H1 (cell line): ENCODE measurements around the gene MYO15A. TPM values are rescaled to one million over a fixed set of nuclear protein-coding genes. Genes with fewer than 3 reads are reported as not detected.

ENCODE experiments used
- TCF12 ChIP-seq: IDR thresholded peaks from 2 replicates; pipeline ENCODE4 v1.6.1; 2011; ENCODE audit warnings: low read depth, mild to moderate bottlenecking, low read length
- polyA plus RNA-seq, 7 experiments: library from polyadenylated mRNA; depleted of rRNA in 3 of 7; stranded (reverse) in 5 of 7; unstranded in 2 of 7; fragments of >200 nt in 5 of 7; fragments of 200-250 nt in 2 of 7; gene quantifications; 1 replicate in 5 of 7; 2 replicates in 1 of 7; 4 replicates in 1 of 7; pipeline versions ENCODE4 v1.2.1 to v1.2.3, GENCODE V29; 2011 to 2013; ENCODE audit warnings: missing spikeins in 2 of 7, mixed read lengths in 2 of 7
- total RNA-seq: library from RNA; stranded (reverse); fragmentation: NEBNext Ultra II Directional; extraction: Animal tissue kit (Norgen Biotek cat#: 25700); gene quantifications from 2 replicates; pipeline ENCODE4 v1.2.1, GENCODE V29; 2021

Gene MYO15A
- total and polyA plus RNA-seq, 2 of the 8 experiments (the other 6 are each of a cell fraction or from before 2014, with no cell fraction given), result 1.6 to 4.2 TPM

DNA sequence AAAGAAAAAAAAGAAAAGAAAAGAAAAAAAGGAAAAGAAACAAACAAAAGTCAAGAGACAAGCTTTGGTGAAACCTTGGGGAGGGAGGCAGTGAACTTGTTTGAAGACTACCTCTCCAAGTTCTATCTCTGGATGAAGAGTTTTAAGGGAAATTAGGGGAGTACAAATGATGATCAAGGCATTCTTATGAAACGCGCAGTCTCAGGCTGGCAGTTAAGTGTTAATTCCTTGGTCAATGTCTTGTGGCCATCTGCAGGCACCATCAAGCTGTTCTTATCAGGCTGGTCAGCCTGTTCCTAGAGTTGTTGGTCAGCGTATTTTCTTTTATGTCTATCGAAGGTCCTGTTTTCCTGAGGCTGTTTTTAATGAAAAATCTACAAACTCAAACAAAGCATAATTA is 29.0 kb upstream of the MYO15A start (continued):
- TF ChIP-seq TCF12, result no peak
